ENCODE measurements around the gene IFFO2. TPM values are rescaled to one million over a fixed set of nuclear protein-coding genes. Genes with fewer than 3 reads are reported as not detected.

Gene IFFO2
- total and polyA plus RNA-seq, 4 donors: 0.88 to 7.4 (median 3.0) TPM

- Histone ChIP-seq H3K4me1 (ENCODE audit: control insufficient read depth in 4 of 4, insufficient read depth in 4 of 4, low read length in 3 of 4) (peaks cover 3 to 24% (median 9%) of the 10 kb centered on the region in 4 donors), H3K4me3 (ENCODE audit: low read depth in 1 of 3, low read length in 3 of 3) (no peak overlapping the region), H3K27me3 (ENCODE audit: control insufficient read depth in 4 of 4, insufficient read depth in 4 of 4, low read length in 3 of 4) (no peaks in the 10 kb centered on the region), H3K27ac (ENCODE audit: low read depth in 1 of 2, low read length in 2 of 2) (peak overlapping the region in 1 of 2 donors; percentile 4), H3K36me3 (ENCODE audit: control insufficient read depth in 4 of 4, insufficient read depth in 3 of 4, low read depth in 1 of 4, low read length in 3 of 4) (no peaks in the 10 kb centered on the region), H3K9me3 (ENCODE audit: control insufficient read depth in 4 of 4, low read length in 3 of 4) (no peaks in the 10 kb centered on the region), H3K9ac (ENCODE audit: low read depth in 1 of 2, low read length in 2 of 2) (no peak overlapping the region)
- WGBS: 90% methylated on average over 4 of the region's 4 CpGs
- TF ChIP-seq REST (IDR thresholded peaks at IDR 0.05) (no peak), MAX (IDR thresholded peaks at IDR 0.05) (no peak), SP1 (IDR thresholded peaks at IDR 0.05) (no peak), TAF1 (conservative IDR thresholded peaks at IDR 0.05) (no peak), FOXA1 (IDR thresholded peaks at IDR 0.05) (no peak), HNF4G (IDR thresholded peaks at IDR 0.05) (no peak), YY1 (IDR thresholded peaks at IDR 0.05) (no peak), GABPA (IDR thresholded peaks at IDR 0.05 in 1 of 2, conservative IDR thresholded peaks at IDR 0.05 in 1 of 2) (no peak), NR2F2 (IDR thresholded peaks at IDR 0.05) (no peak), EGR1 (IDR thresholded peaks at IDR 0.05; ENCODE audit: low read depth in 2 of 2) (no peak), RXRA (IDR thresholded peaks at IDR 0.05) (no peak), CTCF (IDR thresholded peaks at IDR 0.05; ENCODE audit: low read depth, low read length, missing input control) (no peak), FOXA2 (IDR thresholded peaks at IDR 0.05) (no peak)
- DNase-seq (ENCODE audit: low spot score): no peak
Observed at GRCh38 chr1:18942340-18942739, 14.1 kb downstream of the IFFO2 start.

- no peak for DNase-seq (ENCODE audit: low spot score)
- TF ChIP-seq YY1 (IDR thresholded peaks at IDR 0.05) (no peak), JUND (IDR thresholded peaks at IDR 0.05) (no peak), TAF1 (conservative IDR thresholded peaks at IDR 0.05) (no peak), GABPA (IDR thresholded peaks at IDR 0.05 in 1 of 2, conservative IDR thresholded peaks at IDR 0.05 in 1 of 2) (no peak), FOXA1 (IDR thresholded peaks at IDR 0.05) (no peak), EGR1 (IDR thresholded peaks at IDR 0.05; ENCODE audit: low read depth in 2 of 2) (no peak), ZBTB33 (IDR thresholded peaks at IDR 0.05) (no peak), NR2F2 (IDR thresholded peaks at IDR 0.05) (peak; percentile 39)
- Histone ChIP-seq H3K4me3 (ENCODE audit: low read depth in 1 of 3, low read length in 3 of 3) (no peak overlapping the region), H3K4me1 (ENCODE audit: control insufficient read depth in 4 of 4, insufficient read depth in 4 of 4, low read length in 3 of 4) (peaks cover 5 to 24% (median 11%) of the 10 kb centered on the region in 4 donors), H3K27me3 (ENCODE audit: control insufficient read depth in 4 of 4, insufficient read depth in 4 of 4, low read length in 3 of 4) (no peaks in the 10 kb centered on the region), H3K9me3 (ENCODE audit: control insufficient read depth in 4 of 4, low read length in 3 of 4) (no peaks in the 10 kb centered on the region), H3K9ac (ENCODE audit: low read depth in 1 of 2, low read length in 2 of 2) (no peak overlapping the region), H3K36me3 (ENCODE audit: control insufficient read depth in 4 of 4, insufficient read depth in 3 of 4, low read depth in 1 of 4, low read length in 3 of 4) (no peaks in the 10 kb centered on the region), H3K27ac (ENCODE audit: low read depth in 1 of 2, low read length in 2 of 2) (no peak overlapping the region)
- 82% methylated on average over 18 of the region's 18 CpGs for WGBS
Observed at GRCh38 chr1:18941221-18942141, 15.0 kb downstream of the IFFO2 start.

Measured in liver (tissue), 9 donors.